Liver (tissue), 3 donors: Measurements from ENCODE around the gene THSD7B.

Source experiments
- EGR1 ChIP-seq, 2 donors: IDR thresholded peaks; 2 replicates each; pipeline ENCODE4 v1.6.1; 2016 to 2018; ENCODE audit warnings: antibody characterized with exemption in 2 of 2, low read depth in 2 of 2
- GABPA ChIP-seq, 2 donors: IDR thresholded peaks in 1 of 2; conservative IDR thresholded peaks in 1 of 2; 2 replicates each; pipeline ENCODE4 v1.6.1; 2016; ENCODE audit warnings: antibody characterized with exemption in 2 of 2, mild to moderate bottlenecking in 1 of 2, moderate library complexity in 1 of 2
- JUND ChIP-seq, 2 donors: IDR thresholded peaks; 2 replicates each; pipeline ENCODE4 v1.6.1; 2016; ENCODE audit warnings: antibody characterized with exemption in 2 of 2
- NR2F2 ChIP-seq: IDR thresholded peaks from 2 replicates; pipeline ENCODE4 v1.6.1; 2016; ENCODE audit warnings: antibody characterized with exemption
- RAD21 ChIP-seq, 2 donors: IDR thresholded peaks; 2 replicates each; pipeline ENCODE4 v1.6.1; 2016; ENCODE audit warnings: antibody characterized with exemption in 2 of 2, mild to moderate bottlenecking in 2 of 2
- RXRA ChIP-seq, 2 donors: IDR thresholded peaks; 2 replicates each; pipeline ENCODE4 v1.6.1; 2017 to 2018; ENCODE audit warnings: antibody characterized with exemption in 2 of 2, mild to moderate bottlenecking in 1 of 2
- SP1 ChIP-seq: IDR thresholded peaks from 2 replicates; pipeline ENCODE4 v1.6.1; 2018; ENCODE audit warnings: antibody characterized with exemption, mild to moderate bottlenecking
- TAF1 ChIP-seq: conservative IDR thresholded peaks from 2 replicates; pipeline ENCODE4 v1.6.1; 2016; ENCODE audit warnings: antibody characterized with exemption, mild to moderate bottlenecking
- YY1 ChIP-seq: IDR thresholded peaks from 2 replicates; pipeline ENCODE4 v1.6.1; 2016; ENCODE audit warnings: antibody characterized with exemption, mild to moderate bottlenecking
- ZBTB33 ChIP-seq: IDR thresholded peaks from 2 replicates; pipeline ENCODE4 v1.6.1; 2016; ENCODE audit warnings: antibody characterized with exemption
- TF ChIP-seq, protein P1 (sequence below): fragments of 150-350 bp; IDR thresholded peaks from 2 replicates; pipeline ENCODE4 v1.5.1; 2017; ENCODE audit warnings: improper control_type of control experiment, low read depth, low read length; ENCODE audit not compliant: missing input control
- TF ChIP-seq, protein P2 (sequence below): IDR thresholded peaks from 2 replicates; pipeline ENCODE4 v1.6.1; 2016; ENCODE audit warnings: antibody characterized with exemption
- TF ChIP-seq, protein P3 (sequence below): IDR thresholded peaks from 2 replicates; pipeline ENCODE4 v1.6.1; 2016; ENCODE audit warnings: antibody characterized with exemption, mild to moderate bottlenecking
- TF ChIP-seq, protein P4 (sequence below): IDR thresholded peaks from 2 replicates; pipeline ENCODE4 v1.6.1; 2016; ENCODE audit warnings: antibody characterized with exemption
- donor health status: healthy.
- donor health status: healthy.

DNA sequence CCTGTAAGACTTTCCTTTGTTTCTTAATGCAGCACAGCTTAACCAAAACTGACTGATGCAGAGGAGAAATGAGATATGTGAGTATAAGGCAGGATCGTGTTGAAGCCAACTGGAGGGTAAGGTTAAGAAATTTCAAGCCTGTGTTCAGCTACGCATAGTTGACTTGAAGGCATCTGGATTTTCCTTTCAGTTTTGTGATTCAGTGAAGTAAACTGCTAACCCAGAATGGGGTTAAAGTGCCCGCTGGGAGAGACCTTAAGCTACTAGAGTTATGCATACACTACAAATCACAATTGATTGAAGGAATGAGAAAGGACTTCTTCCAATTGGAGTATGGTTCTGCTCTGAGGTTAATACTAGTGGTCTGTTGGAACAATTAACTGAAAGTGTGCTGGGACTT is 22.6 kb downstream of the THSD7B start:
- TF ChIP-seq YY1: no peak
- TF ChIP-seq, protein P1, sequence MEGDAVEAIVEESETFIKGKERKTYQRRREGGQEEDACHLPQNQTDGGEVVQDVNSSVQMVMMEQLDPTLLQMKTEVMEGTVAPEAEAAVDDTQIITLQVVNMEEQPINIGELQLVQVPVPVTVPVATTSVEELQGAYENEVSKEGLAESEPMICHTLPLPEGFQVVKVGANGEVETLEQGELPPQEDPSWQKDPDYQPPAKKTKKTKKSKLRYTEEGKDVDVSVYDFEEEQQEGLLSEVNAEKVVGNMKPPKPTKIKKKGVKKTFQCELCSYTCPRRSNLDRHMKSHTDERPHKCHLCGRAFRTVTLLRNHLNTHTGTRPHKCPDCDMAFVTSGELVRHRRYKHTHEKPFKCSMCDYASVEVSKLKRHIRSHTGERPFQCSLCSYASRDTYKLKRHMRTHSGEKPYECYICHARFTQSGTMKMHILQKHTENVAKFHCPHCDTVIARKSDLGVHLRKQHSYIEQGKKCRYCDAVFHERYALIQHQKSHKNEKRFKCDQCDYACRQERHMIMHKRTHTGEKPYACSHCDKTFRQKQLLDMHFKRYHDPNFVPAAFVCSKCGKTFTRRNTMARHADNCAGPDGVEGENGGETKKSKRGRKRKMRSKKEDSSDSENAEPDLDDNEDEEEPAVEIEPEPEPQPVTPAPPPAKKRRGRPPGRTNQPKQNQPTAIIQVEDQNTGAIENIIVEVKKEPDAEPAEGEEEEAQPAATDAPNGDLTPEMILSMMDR: no peak
- TF ChIP-seq, protein P2, sequence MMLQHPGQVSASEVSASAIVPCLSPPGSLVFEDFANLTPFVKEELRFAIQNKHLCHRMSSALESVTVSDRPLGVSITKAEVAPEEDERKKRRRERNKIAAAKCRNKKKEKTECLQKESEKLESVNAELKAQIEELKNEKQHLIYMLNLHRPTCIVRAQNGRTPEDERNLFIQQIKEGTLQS: no peak
- TF ChIP-seq, protein P3, sequence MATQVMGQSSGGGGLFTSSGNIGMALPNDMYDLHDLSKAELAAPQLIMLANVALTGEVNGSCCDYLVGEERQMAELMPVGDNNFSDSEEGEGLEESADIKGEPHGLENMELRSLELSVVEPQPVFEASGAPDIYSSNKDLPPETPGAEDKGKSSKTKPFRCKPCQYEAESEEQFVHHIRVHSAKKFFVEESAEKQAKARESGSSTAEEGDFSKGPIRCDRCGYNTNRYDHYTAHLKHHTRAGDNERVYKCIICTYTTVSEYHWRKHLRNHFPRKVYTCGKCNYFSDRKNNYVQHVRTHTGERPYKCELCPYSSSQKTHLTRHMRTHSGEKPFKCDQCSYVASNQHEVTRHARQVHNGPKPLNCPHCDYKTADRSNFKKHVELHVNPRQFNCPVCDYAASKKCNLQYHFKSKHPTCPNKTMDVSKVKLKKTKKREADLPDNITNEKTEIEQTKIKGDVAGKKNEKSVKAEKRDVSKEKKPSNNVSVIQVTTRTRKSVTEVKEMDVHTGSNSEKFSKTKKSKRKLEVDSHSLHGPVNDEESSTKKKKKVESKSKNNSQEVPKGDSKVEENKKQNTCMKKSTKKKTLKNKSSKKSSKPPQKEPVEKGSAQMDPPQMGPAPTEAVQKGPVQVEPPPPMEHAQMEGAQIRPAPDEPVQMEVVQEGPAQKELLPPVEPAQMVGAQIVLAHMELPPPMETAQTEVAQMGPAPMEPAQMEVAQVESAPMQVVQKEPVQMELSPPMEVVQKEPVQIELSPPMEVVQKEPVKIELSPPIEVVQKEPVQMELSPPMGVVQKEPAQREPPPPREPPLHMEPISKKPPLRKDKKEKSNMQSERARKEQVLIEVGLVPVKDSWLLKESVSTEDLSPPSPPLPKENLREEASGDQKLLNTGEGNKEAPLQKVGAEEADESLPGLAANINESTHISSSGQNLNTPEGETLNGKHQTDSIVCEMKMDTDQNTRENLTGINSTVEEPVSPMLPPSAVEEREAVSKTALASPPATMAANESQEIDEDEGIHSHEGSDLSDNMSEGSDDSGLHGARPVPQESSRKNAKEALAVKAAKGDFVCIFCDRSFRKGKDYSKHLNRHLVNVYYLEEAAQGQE: no peak
- no peak for TF ChIP-seq TAF1
- no peak for TF ChIP-seq RAD21 (IDR thresholded peaks at IDR 0.05)
- TF ChIP-seq JUND (IDR thresholded peaks at IDR 0.05): no peak
- TF ChIP-seq RXRA (IDR thresholded peaks at IDR 0.05): no peak
- TF ChIP-seq SP1: no peak
- TF ChIP-seq, protein P4, sequence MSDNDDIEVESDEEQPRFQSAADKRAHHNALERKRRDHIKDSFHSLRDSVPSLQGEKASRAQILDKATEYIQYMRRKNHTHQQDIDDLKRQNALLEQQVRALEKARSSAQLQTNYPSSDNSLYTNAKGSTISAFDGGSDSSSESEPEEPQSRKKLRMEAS: no peak
- no peak for TF ChIP-seq ZBTB33
- no peak for TF ChIP-seq EGR1 (IDR thresholded peaks at IDR 0.05; ENCODE audit: low read depth in 2 of 2)
- no peak for TF ChIP-seq GABPA (IDR thresholded peaks at IDR 0.05 in 1 of 2, conservative IDR thresholded peaks at IDR 0.05 in 1 of 2)
- TF ChIP-seq NR2F2: no peak
